Peyer's patch (tissue), 4 donors: Measurements from ENCODE around the gene MOB3B.

ENCODE experiments used
- CTCF ChIP-seq, 6 experiments: fragments of 450-650 bp in 4 of 6; fragments of 200-600 bp in 2 of 6; sonication (generic) in 1 of 6; IDR thresholded peaks; one replicate each; pipeline ENCODE4 v1.5.1; 2017 to 2019; ENCODE audit warnings: antibody characterized with exemption in 6 of 6, mild to moderate bottlenecking in 3 of 6, moderate library complexity in 1 of 6
- POLR2A ChIP-seq, 2 donors: fragments of 450-650 bp; IDR thresholded peaks; one replicate each; pipeline ENCODE4 v1.5.1; 2017; ENCODE audit warnings: antibody characterized with exemption in 2 of 2, mild to moderate bottlenecking in 2 of 2, moderate library complexity in 2 of 2

- TF ChIP-seq CTCF (IDR thresholded peaks at IDR 0.05) (no peak), POLR2A (IDR thresholded peaks at IDR 0.05) (no peak)
Measured at GRCh38 chr9:27510780-27511179, 18.8 kb downstream of the MOB3B start.
